GM23338 (cell line): ENCODE measurements around the gene NDFIP1.

Experiments
- CREB1 ChIP-seq: fragments of 250-450 bp; sonication (Bioruptor Pico); IDR thresholded peaks from 2 replicates; pipeline ENCODE4 v1.5.0; 2020; ENCODE audit warnings: low read depth, mild to moderate bottlenecking, moderate library complexity
- EZH2 ChIP-seq: fragments of 200-600 bp; sonication (generic); IDR thresholded peaks from one replicate; pipeline ENCODE4 v1.8.0; 2017; ENCODE audit warnings: antibody characterized with exemption, mild to moderate bottlenecking, low read depth; ENCODE audit not compliant: unreplicated experiment
- EZH2phosphoT487 ChIP-seq: fragments of 200-600 bp; sonication (generic); IDR thresholded peaks from one replicate; pipeline ENCODE4 v1.8.1; 2018; ENCODE audit warnings: antibody characterized with exemption; ENCODE audit not compliant: unreplicated experiment
- JUNB ChIP-seq: IDR thresholded peaks from one replicate; pipeline ENCODE4 v1.6.1; 2016; ENCODE audit warnings: antibody characterized with exemption; ENCODE audit not compliant: unreplicated experiment
- NANOG ChIP-seq: IDR thresholded peaks from 2 replicates; pipeline ENCODE4 v1.6.1; 2016; ENCODE audit warnings: antibody characterized with exemption, borderline replicate concordance
- POLR2AphosphoS5 ChIP-seq: IDR thresholded peaks from 2 replicates; pipeline ENCODE4 v1.6.1; 2016; ENCODE audit warnings: antibody characterized with exemption, low read depth
- STAT1 ChIP-seq: IDR thresholded peaks from one replicate; pipeline ENCODE4 v1.6.1; 2016; ENCODE audit warnings: antibody characterized with exemption; ENCODE audit not compliant: unreplicated experiment
- ZNF114 ChIP-seq: fragments of 250-450 bp; sonication (Bioruptor Pico); IDR thresholded peaks from 2 replicates; pipeline ENCODE4 v1.5.0; 2020; ENCODE audit warnings: mild to moderate bottlenecking, moderate library complexity
- ZNF331 ChIP-seq: fragments of 250-450 bp; sonication (Bioruptor Pico); IDR thresholded peaks from 2 replicates; pipeline ENCODE4 v1.5.0; 2020; ENCODE audit warnings: low read depth, mild to moderate bottlenecking, moderate library complexity
- ZNF462 ChIP-seq: fragments of 250-450 bp; sonication (Bioruptor Pico); IDR thresholded peaks from 2 replicates; pipeline ENCODE4 v1.5.0; 2020; ENCODE audit warnings: mild to moderate bottlenecking, moderate library complexity
- TF ChIP-seq, protein P1 (sequence below), 2 experiments: fragments of 200-600 bp in 1 of 2; sonication (generic) in 1 of 2; conservative IDR thresholded peaks; 2 replicates each; pipeline versions ENCODE4 v1.5.1 to v1.6.1; 2016 to 2017; ENCODE audit warnings: antibody characterized with exemption in 2 of 2, low read depth in 2 of 2, mild to moderate bottlenecking in 2 of 2, moderate library complexity in 1 of 2
- TF ChIP-seq, protein P2 (sequence below): IDR thresholded peaks from one replicate; pipeline ENCODE4 v1.6.1; 2018; ENCODE audit warnings: antibody characterized with exemption; ENCODE audit not compliant: unreplicated experiment
- TF ChIP-seq, protein P3 (sequence below): IDR thresholded peaks from 2 replicates; pipeline ENCODE4 v1.6.1; 2016; ENCODE audit warnings: antibody characterized with exemption

DNA sequence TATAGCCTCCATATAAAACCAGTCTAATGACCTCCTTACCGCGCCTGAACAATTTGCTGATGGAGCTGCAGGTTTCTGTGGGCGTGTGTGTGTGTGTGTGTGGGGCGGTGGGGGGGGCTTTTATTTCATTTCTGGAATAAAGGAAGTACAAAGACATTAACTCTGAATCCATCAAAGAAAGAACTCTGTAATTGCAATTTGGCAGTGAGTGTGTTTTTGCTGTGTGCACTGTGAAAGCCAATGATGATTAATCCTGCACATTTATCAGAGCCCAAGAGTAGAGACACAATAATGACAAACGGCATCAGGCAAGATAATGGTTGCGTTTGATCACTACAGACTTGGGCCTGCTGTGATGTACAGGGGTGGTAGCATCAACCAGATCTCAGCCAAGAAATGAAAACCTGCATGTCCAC is 29.3 kb upstream of the NDFIP1 start:
- TF ChIP-seq POLR2AphosphoS5 (no peak), EZH2phosphoT487 (no peak), NANOG (no peak), ZNF114 (CRISPR knock-in tag) (no peak), CREB1 (CRISPR knock-in tag) (no peak), EZH2 (no peak), JUNB (no peak), ZNF331 (no peak), STAT1 (no peak), ZNF462 (CRISPR knock-in tag) (no peak)
- TF ChIP-seq, protein P1, sequence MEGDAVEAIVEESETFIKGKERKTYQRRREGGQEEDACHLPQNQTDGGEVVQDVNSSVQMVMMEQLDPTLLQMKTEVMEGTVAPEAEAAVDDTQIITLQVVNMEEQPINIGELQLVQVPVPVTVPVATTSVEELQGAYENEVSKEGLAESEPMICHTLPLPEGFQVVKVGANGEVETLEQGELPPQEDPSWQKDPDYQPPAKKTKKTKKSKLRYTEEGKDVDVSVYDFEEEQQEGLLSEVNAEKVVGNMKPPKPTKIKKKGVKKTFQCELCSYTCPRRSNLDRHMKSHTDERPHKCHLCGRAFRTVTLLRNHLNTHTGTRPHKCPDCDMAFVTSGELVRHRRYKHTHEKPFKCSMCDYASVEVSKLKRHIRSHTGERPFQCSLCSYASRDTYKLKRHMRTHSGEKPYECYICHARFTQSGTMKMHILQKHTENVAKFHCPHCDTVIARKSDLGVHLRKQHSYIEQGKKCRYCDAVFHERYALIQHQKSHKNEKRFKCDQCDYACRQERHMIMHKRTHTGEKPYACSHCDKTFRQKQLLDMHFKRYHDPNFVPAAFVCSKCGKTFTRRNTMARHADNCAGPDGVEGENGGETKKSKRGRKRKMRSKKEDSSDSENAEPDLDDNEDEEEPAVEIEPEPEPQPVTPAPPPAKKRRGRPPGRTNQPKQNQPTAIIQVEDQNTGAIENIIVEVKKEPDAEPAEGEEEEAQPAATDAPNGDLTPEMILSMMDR (conservative IDR thresholded peaks at IDR 0.05; ENCODE audit: low read depth in 2 of 2) = no peak
- TF ChIP-seq, protein P2, sequence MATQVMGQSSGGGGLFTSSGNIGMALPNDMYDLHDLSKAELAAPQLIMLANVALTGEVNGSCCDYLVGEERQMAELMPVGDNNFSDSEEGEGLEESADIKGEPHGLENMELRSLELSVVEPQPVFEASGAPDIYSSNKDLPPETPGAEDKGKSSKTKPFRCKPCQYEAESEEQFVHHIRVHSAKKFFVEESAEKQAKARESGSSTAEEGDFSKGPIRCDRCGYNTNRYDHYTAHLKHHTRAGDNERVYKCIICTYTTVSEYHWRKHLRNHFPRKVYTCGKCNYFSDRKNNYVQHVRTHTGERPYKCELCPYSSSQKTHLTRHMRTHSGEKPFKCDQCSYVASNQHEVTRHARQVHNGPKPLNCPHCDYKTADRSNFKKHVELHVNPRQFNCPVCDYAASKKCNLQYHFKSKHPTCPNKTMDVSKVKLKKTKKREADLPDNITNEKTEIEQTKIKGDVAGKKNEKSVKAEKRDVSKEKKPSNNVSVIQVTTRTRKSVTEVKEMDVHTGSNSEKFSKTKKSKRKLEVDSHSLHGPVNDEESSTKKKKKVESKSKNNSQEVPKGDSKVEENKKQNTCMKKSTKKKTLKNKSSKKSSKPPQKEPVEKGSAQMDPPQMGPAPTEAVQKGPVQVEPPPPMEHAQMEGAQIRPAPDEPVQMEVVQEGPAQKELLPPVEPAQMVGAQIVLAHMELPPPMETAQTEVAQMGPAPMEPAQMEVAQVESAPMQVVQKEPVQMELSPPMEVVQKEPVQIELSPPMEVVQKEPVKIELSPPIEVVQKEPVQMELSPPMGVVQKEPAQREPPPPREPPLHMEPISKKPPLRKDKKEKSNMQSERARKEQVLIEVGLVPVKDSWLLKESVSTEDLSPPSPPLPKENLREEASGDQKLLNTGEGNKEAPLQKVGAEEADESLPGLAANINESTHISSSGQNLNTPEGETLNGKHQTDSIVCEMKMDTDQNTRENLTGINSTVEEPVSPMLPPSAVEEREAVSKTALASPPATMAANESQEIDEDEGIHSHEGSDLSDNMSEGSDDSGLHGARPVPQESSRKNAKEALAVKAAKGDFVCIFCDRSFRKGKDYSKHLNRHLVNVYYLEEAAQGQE = no peak
- TF ChIP-seq, protein P3, sequence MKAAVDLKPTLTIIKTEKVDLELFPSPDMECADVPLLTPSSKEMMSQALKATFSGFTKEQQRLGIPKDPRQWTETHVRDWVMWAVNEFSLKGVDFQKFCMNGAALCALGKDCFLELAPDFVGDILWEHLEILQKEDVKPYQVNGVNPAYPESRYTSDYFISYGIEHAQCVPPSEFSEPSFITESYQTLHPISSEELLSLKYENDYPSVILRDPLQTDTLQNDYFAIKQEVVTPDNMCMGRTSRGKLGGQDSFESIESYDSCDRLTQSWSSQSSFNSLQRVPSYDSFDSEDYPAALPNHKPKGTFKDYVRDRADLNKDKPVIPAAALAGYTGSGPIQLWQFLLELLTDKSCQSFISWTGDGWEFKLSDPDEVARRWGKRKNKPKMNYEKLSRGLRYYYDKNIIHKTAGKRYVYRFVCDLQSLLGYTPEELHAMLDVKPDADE = no peak
